IPS-18a (cell line): ENCODE data around the gene TBRG4.

ENCODE experiments used
- H3K27ac ChIP-seq: one replicate; pipeline ENCODE4 v1.5.1; 2013; ENCODE audit warnings: low read length
- H3K27me3 ChIP-seq: one replicate; pipeline ENCODE4 v1.6.1; 2013; ENCODE audit warnings: mild to moderate bottlenecking, low read length; ENCODE audit not compliant: control insufficient read depth, insufficient read depth
- H3K36me3 ChIP-seq: one replicate; pipeline ENCODE4 v1.6.1; 2013; ENCODE audit warnings: low read depth, low read length; ENCODE audit not compliant: control insufficient read depth
- H3K4me1 ChIP-seq: one replicate; pipeline ENCODE4 v1.6.1; 2013; ENCODE audit warnings: low read depth, low read length; ENCODE audit not compliant: control insufficient read depth
- H3K4me3 ChIP-seq: one replicate; pipeline ENCODE4 v1.5.1; 2013; ENCODE audit warnings: low read length
- H3K9ac ChIP-seq: one replicate; pipeline ENCODE4 v1.6.1; 2013; ENCODE audit warnings: mild to moderate bottlenecking, low read length, moderate library complexity
- H3K9me3 ChIP-seq: one replicate; pipeline ENCODE4 v1.6.1; 2013; ENCODE audit warnings: low read depth, low read length; ENCODE audit not compliant: control insufficient read depth

TBRG4 gene

GRCh38 chr7:45084901-45085618 lies 26.4 kb downstream of the TBRG4 start:
- no peak overlapping the region for H3K4me3 ChIP-seq
- no peaks in the 10 kb centered on the region for H3K36me3 ChIP-seq
- H3K9ac ChIP-seq = no peak overlapping the region
- H3K27me3 ChIP-seq = peaks cover 15% of the 10 kb centered on the region
- H3K4me1 ChIP-seq = no peaks in the 10 kb centered on the region
- H3K27ac ChIP-seq = no peak overlapping the region
- H3K9me3 ChIP-seq = no peaks in the 10 kb centered on the region

DNA sequence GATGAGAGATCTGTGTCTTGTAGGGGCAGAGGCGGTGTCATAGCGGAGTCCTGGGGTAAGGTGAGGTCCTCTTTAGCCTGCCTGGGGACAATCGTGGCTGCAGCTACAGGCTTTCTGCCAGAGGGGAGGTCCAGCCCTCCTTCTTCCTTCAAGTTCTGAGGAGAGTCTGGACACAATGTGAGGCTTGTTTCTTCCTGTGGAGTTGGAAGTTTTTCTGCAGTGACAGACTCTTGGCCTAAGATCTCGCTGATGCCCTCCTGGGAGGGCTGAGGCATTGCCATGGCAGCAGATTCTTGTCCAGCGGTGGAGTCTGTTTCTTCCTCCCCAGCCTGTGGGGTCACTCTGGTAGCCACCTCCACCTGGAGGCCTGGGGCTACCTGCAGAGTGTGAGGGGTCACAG lies 27.2 kb downstream of the TBRG4 start:
- no peak overlapping the region for H3K4me3 ChIP-seq
- H3K9me3 ChIP-seq = no peaks in the 10 kb centered on the region
- H3K9ac ChIP-seq = no peak overlapping the region
- no peaks in the 10 kb centered on the region for H3K36me3 ChIP-seq
- peaks cover 15% of the 10 kb centered on the region for H3K27me3 ChIP-seq
- no peak overlapping the region for H3K27ac ChIP-seq
- H3K4me1 ChIP-seq = no peaks in the 10 kb centered on the region

DNA sequence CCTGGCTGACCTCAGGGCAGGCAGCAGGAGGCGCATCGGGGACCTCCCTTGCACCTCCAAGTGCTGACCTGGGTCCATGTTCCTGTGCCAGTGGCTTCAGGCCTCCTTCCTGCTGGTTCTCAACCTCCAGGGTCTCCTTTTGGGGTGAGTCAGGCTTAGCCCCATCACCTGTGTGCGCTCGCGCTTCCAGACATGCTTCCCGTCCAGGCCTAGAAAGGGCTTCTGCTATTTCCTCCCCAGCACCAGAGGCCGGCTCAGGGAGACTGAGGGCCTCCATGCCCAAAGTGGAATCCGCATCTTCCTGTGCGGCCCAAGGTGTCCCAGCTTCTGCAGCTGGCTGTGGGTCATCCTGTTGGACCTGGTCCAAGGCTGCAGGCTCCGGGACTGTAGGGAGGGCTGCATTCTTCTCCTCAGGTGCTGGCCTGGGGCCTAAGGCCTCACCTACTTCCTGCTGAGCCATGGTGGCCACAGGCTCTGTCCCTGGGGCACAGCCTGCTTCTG lies 28.6 kb downstream of the TBRG4 start:
- Histone ChIP-seq H3K4me1 (no peaks in the 10 kb centered on the region), H3K9me3 (no peaks in the 10 kb centered on the region), H3K27me3 (peaks cover 8% of the 10 kb centered on the region), H3K27ac (no peak overlapping the region), H3K4me3 (no peak overlapping the region), H3K9ac (no peak overlapping the region), H3K36me3 (no peaks in the 10 kb centered on the region)

GRCh38 chr7:45082031-45082830 lies 29.3 kb downstream of the TBRG4 start:
- Histone ChIP-seq H3K4me3 (no peak overlapping the region), H3K9me3 (no peaks in the 10 kb centered on the region), H3K36me3 (no peaks in the 10 kb centered on the region), H3K4me1 (no peaks in the 10 kb centered on the region), H3K27ac (no peak overlapping the region), H3K27me3 (peaks cover 2% of the 10 kb centered on the region), H3K9ac (no peak overlapping the region)

GRCh38 chr7:45081670-45081974 lies 29.9 kb downstream of the TBRG4 start:
- H3K27me3 ChIP-seq = no peaks in the 10 kb centered on the region
- no peaks in the 10 kb centered on the region for H3K4me1 ChIP-seq
- H3K27ac ChIP-seq = no peak overlapping the region
- H3K9ac ChIP-seq = no peak overlapping the region
- no peak overlapping the region for H3K4me3 ChIP-seq
- no peaks in the 10 kb centered on the region for H3K9me3 ChIP-seq
- no peaks in the 10 kb centered on the region for H3K36me3 ChIP-seq

DNA sequence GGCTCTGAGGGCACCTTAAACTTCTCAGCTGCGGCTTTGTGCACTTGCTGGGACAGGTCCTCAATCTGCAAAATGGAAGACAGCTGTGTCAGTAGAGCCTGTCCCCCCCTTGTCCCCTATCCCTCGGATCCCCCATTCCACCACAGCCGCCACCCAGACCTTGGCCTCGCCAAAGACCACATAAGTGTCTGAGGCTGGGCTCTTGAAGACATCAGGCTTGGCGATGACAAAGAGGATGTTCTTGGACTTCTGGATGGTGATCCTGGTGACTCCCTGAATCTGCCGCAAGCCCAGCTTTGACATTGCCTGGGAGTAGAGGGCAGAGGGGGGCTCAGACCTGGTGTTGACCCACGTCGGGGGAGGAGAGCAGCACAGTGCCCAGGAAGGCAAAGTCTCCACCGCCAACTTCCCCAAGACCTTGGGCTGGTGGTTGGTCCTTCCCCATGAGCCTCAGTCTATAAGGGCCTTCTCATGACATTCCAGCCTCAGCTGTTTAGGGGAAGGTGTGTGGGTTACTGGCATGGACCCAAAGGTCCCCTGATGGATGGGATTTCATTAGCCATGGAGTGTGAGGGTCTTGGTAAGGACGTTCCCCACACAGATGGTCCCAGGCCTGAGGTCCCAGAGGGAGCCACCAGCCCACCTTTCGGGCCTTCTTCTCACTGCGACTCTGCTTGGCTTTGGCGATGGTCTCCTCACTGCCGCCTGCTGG lies 30.4 kb downstream of the TBRG4 start:
- Histone ChIP-seq H3K27me3 (no peaks in the 10 kb centered on the region), H3K9ac (no peak overlapping the region), H3K27ac (no peak overlapping the region), H3K36me3 (no peaks in the 10 kb centered on the region), H3K9me3 (no peaks in the 10 kb centered on the region), H3K4me1 (no peaks in the 10 kb centered on the region), H3K4me3 (no peak overlapping the region)

- Histone ChIP-seq H3K4me1 (no peaks in the 10 kb centered on the region), H3K4me3 (no peak overlapping the region), H3K27ac (no peak overlapping the region), H3K9ac (no peak overlapping the region), H3K27me3 (no peaks in the 10 kb centered on the region), H3K36me3 (peaks cover 5% of the 10 kb centered on the region), H3K9me3 (no peaks in the 10 kb centered on the region)
These were observed 31.1 kb downstream of the TBRG4 start for GRCh38 chr7:45080265-45080957.

DNA sequence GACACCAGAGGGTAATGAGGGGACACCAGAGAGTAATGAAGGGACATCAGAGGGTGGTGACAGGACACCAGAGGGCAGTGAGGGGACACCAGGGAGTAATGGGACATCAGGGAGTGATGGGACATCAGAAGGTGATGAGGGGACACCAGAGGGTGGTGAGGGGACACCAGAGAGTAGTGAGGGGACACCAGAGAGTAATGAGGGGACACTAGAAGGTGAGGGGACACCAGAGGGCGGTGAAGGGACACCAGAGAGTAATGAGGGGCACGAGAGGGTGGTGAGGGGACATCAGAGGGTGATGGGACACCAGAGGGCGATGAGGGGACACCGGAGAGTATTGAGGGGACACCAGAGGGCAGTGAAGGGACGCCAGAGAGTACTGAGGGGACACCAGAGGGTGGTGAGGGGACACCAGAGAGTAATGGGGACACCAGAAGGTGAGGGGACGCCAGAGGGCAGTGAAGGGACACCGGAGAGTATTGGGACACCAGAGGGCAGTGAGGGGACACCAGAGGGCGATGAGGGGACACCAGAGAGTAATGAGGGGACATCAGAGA lies 33.3 kb downstream of the TBRG4 start:
- no peaks in the 10 kb centered on the region for H3K9me3 ChIP-seq
- no peaks in the 10 kb centered on the region for H3K4me1 ChIP-seq
- peaks cover 19% of the 10 kb centered on the region for H3K36me3 ChIP-seq
- H3K4me3 ChIP-seq = no peak overlapping the region
- H3K27ac ChIP-seq = no peak overlapping the region
- H3K9ac ChIP-seq = no peak overlapping the region
- no peaks in the 10 kb centered on the region for H3K27me3 ChIP-seq

DNA sequence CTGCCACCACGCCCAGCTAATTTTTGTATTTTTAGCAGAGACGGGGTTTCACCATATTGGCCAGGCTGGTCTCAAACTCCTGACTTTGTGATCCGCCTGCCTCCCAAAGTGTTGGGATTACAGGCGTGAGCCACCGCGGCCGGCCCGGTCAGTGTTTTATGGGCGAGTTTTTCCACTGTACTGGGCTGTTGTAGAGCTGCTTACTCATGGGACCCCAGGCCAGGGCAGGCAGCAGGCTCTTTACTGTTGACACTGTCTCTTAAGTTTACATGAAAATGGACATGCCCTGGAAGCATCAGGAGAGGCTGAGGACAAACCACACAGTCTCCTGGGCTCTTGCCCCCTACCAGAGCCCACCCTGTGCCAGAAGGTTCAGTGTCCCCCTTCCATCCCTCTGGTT lies 33.9 kb downstream of the TBRG4 start:
- H3K27me3 ChIP-seq = no peaks in the 10 kb centered on the region
- H3K9me3 ChIP-seq = no peaks in the 10 kb centered on the region
- no peak overlapping the region for H3K9ac ChIP-seq
- H3K27ac ChIP-seq = no peak overlapping the region
- peaks cover 25% of the 10 kb centered on the region for H3K36me3 ChIP-seq
- H3K4me1 ChIP-seq = no peaks in the 10 kb centered on the region
- no peak overlapping the region for H3K4me3 ChIP-seq

DNA sequence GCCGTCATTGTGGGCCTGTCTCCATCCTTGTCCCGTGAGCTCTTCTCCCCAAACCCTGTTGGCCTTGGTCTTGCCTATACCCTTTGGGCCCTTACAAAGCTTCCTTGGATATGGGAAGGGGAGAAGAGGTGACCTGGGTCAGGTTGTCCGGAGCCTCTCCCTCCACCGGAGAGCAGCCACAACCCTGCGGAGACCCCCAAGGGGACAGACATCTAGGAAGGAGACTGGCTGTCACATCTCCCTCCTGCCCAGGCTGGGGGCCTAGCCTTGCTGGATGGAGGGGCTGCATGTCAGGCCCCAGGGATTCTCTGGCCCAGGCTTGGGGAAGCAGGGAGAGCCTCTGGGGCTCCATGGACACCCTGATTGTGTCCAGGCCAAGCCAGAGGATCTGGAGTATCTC lies 34.6 kb downstream of the TBRG4 start:
- Histone ChIP-seq H3K4me3 (no peak overlapping the region), H3K9me3 (no peaks in the 10 kb centered on the region), H3K4me1 (no peaks in the 10 kb centered on the region), H3K36me3 (peaks cover 29% of the 10 kb centered on the region), H3K9ac (no peak overlapping the region), H3K27ac (no peak overlapping the region), H3K27me3 (no peaks in the 10 kb centered on the region)
